ENCODE data around the gene NCR2.

NCR2 gene

GRCh38 chr6:41352396-41352795 is 17.0 kb downstream of the NCR2 start:
- Histone ChIP-seq H3K79me1 (ENCODE audit: low read depth, low read length) (no peaks in the 10 kb centered on the region), H2AK5ac (ENCODE audit: low read depth, low read length) (no peak overlapping the region), H2BK12ac (ENCODE audit: low read length) (no peak overlapping the region), H2BK15ac (ENCODE audit: low read length) (no peak overlapping the region), H4K8ac (ENCODE audit: low read depth, low read length) (no peak overlapping the region), H3K27me3 (ENCODE audit: control insufficient read depth in 3 of 3, insufficient read depth in 3 of 3, low read depth in 1 of 3, low read length in 3 of 3) (peaks cover 0 to 3% (median 2%) of the 10 kb centered on the region in 3 experiments), H3K18ac (ENCODE audit: low read length) (no peak overlapping the region), H2BK120ac (ENCODE audit: low read depth, low read length) (no peak overlapping the region), H3K27ac (replicated peaks; ENCODE audit: low read length) (no peak overlapping the region), H3K14ac (ENCODE audit: low read length) (no peak overlapping the region), H2BK5ac (ENCODE audit: low read length) (no peak overlapping the region), H3K4ac (ENCODE audit: low read length) (no peak overlapping the region), H3K4me2 (ENCODE audit: insufficient read depth, low read length, poor library complexity, severe bottlenecking) (no peak overlapping the region), H3K4me3 (ENCODE audit: low read length in 2 of 2) (no peak overlapping the region), H4K91ac (ENCODE audit: low read depth, low read length, poor library complexity) (no peak overlapping the region), H3K36me3 (replicated peaks in 1 of 2; ENCODE audit: control insufficient read depth in 2 of 2, insufficient read depth in 2 of 2, low read length in 2 of 2) (no peaks in the 10 kb centered on the region), H3K23ac (ENCODE audit: low read depth, low read length, poor library complexity) (no peak overlapping the region), H3K9ac (ENCODE audit: low read depth, low read length, poor library complexity) (no peak overlapping the region), H3K9me3 (replicated peaks in 1 of 2; ENCODE audit: control insufficient read depth in 2 of 2, insufficient read depth in 1 of 2, low read depth in 1 of 2, low read length in 2 of 2) (peaks cover 2 to 5% of the 10 kb centered on the region in 2 donors), H3K4me1 (ENCODE audit: control insufficient read depth in 2 of 2, insufficient read depth in 1 of 2, low read depth in 1 of 2, low read length in 2 of 2) (no peaks in the 10 kb centered on the region), H2AFZ (ENCODE audit: low read length) (no peak overlapping the region)
- no CpG with 5 or more reads among the region's 3 CpGs for WGBS, 2 donors (ENCODE audit: extremely low coverage in 2 of 2, insufficient read length in 2 of 2, insufficient replicate concordance in 1 of 2)
- no peak for DNase-seq (ENCODE audit: low spot score)

- Histone ChIP-seq H3K4me1 (ENCODE audit: control insufficient read depth in 2 of 2, insufficient read depth in 1 of 2, low read depth in 1 of 2, low read length in 2 of 2) (no peaks in the 10 kb centered on the region), H3K9me3 (replicated peaks in 1 of 2; ENCODE audit: control insufficient read depth in 2 of 2, insufficient read depth in 1 of 2, low read depth in 1 of 2, low read length in 2 of 2) (peaks cover 2 to 5% of the 10 kb centered on the region in 2 donors), H2BK120ac (ENCODE audit: low read depth, low read length) (no peak overlapping the region), H3K4me2 (ENCODE audit: insufficient read depth, low read length, poor library complexity, severe bottlenecking) (no peak overlapping the region), H3K36me3 (replicated peaks in 1 of 2; ENCODE audit: control insufficient read depth in 2 of 2, insufficient read depth in 2 of 2, low read length in 2 of 2) (no peaks in the 10 kb centered on the region), H2BK15ac (ENCODE audit: low read length) (no peak overlapping the region), H4K91ac (ENCODE audit: low read depth, low read length, poor library complexity) (no peak overlapping the region), H2AK5ac (ENCODE audit: low read depth, low read length) (no peak overlapping the region), H3K14ac (ENCODE audit: low read length) (no peak overlapping the region), H3K27ac (replicated peaks; ENCODE audit: low read length) (no peak overlapping the region), H3K4me3 (ENCODE audit: low read length in 2 of 2) (no peak overlapping the region), H3K9ac (ENCODE audit: low read depth, low read length, poor library complexity) (no peak overlapping the region), H3K23ac (ENCODE audit: low read depth, low read length, poor library complexity) (peak overlapping the region; percentile 61), H2BK12ac (ENCODE audit: low read length) (no peak overlapping the region), H3K18ac (ENCODE audit: low read length) (peak overlapping the region; percentile 77), H3K4ac (ENCODE audit: low read length) (no peak overlapping the region), H3K27me3 (ENCODE audit: control insufficient read depth in 3 of 3, insufficient read depth in 3 of 3, low read depth in 1 of 3, low read length in 3 of 3) (peaks cover 0 to 3% (median 2%) of the 10 kb centered on the region in 3 experiments), H4K8ac (ENCODE audit: low read depth, low read length) (no peak overlapping the region), H3K79me1 (ENCODE audit: low read depth, low read length) (no peaks in the 10 kb centered on the region), H2BK5ac (ENCODE audit: low read length) (peak overlapping the region; percentile 68), H2AFZ (ENCODE audit: low read length) (no peak overlapping the region)
- WGBS, 2 donors (ENCODE audit: extremely low coverage in 2 of 2, insufficient read length in 2 of 2, insufficient replicate concordance in 1 of 2): no CpG with 5 or more reads among the region's 3 CpGs
- DNase-seq (ENCODE audit: low spot score): no peak
Measured at GRCh38 chr6:41352907-41353306, 17.5 kb downstream of the NCR2 start.

DNA sequence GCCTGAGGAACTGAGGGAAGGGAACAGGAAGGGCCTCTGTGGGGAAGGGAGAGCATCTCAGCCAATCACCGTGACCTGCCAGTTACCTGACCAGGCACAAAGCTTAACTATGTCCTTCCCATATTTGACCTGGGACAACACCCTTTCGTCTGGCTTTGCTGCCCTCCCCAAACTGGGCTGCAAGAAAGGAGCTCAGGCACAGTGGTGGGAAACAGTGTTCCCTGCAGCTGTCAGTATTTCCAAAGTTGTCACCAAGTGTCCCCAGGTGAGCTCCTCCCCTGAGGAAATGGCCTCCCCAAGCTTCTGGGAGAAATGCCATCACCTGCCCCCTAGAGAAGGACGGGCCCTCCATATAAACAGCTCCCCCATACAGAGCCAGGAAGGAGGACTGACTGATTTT is 17.9 kb downstream of the NCR2 start:
- no CpG with 5 or more reads among the region's 3 CpGs for WGBS, 2 donors (ENCODE audit: extremely low coverage in 2 of 2, insufficient read length in 2 of 2, insufficient replicate concordance in 1 of 2)
- Histone ChIP-seq H3K9me3 (replicated peaks in 1 of 2; ENCODE audit: control insufficient read depth in 2 of 2, insufficient read depth in 1 of 2, low read depth in 1 of 2, low read length in 2 of 2) (peaks cover 2 to 5% of the 10 kb centered on the region in 2 donors), H3K4ac (ENCODE audit: low read length) (no peak overlapping the region), H3K14ac (ENCODE audit: low read length) (no peak overlapping the region), H3K9ac (ENCODE audit: low read depth, low read length, poor library complexity) (no peak overlapping the region), H2BK15ac (ENCODE audit: low read length) (no peak overlapping the region), H3K18ac (ENCODE audit: low read length) (no peak overlapping the region), H3K4me2 (ENCODE audit: insufficient read depth, low read length, poor library complexity, severe bottlenecking) (no peak overlapping the region), H3K27me3 (ENCODE audit: control insufficient read depth in 3 of 3, insufficient read depth in 3 of 3, low read depth in 1 of 3, low read length in 3 of 3) (peaks cover 0 to 3% (median 2%) of the 10 kb centered on the region in 3 experiments), H2AK5ac (ENCODE audit: low read depth, low read length) (no peak overlapping the region), H3K4me1 (ENCODE audit: control insufficient read depth in 2 of 2, insufficient read depth in 1 of 2, low read depth in 1 of 2, low read length in 2 of 2) (no peaks in the 10 kb centered on the region), H3K23ac (ENCODE audit: low read depth, low read length, poor library complexity) (no peak overlapping the region), H2BK120ac (ENCODE audit: low read depth, low read length) (no peak overlapping the region), H2BK12ac (ENCODE audit: low read length) (no peak overlapping the region), H3K4me3 (ENCODE audit: low read length in 2 of 2) (no peak overlapping the region), H2AFZ (ENCODE audit: low read length) (no peak overlapping the region), H4K91ac (ENCODE audit: low read depth, low read length, poor library complexity) (no peak overlapping the region), H2BK5ac (ENCODE audit: low read length) (peak overlapping the region; percentile 68), H4K8ac (ENCODE audit: low read depth, low read length) (no peak overlapping the region), H3K27ac (replicated peaks; ENCODE audit: low read length) (no peak overlapping the region), H3K36me3 (replicated peaks in 1 of 2; ENCODE audit: control insufficient read depth in 2 of 2, insufficient read depth in 2 of 2, low read length in 2 of 2) (no peaks in the 10 kb centered on the region), H3K79me1 (ENCODE audit: low read depth, low read length) (no peaks in the 10 kb centered on the region)
- DNase-seq (ENCODE audit: low spot score): no peak

GRCh38 chr6:41355952-41356351 is 20.5 kb downstream of the NCR2 start:
- Histone ChIP-seq H3K18ac (ENCODE audit: low read length) (no peak overlapping the region), H4K91ac (ENCODE audit: low read depth, low read length, poor library complexity) (no peak overlapping the region), H4K8ac (ENCODE audit: low read depth, low read length) (no peak overlapping the region), H2AK5ac (ENCODE audit: low read depth, low read length) (no peak overlapping the region), H3K27ac (replicated peaks; ENCODE audit: low read length) (no peak overlapping the region), H3K4ac (ENCODE audit: low read length) (no peak overlapping the region), H2BK15ac (ENCODE audit: low read length) (no peak overlapping the region), H3K36me3 (replicated peaks in 1 of 2; ENCODE audit: control insufficient read depth in 2 of 2, insufficient read depth in 2 of 2, low read length in 2 of 2) (no peaks in the 10 kb centered on the region), H3K4me2 (ENCODE audit: insufficient read depth, low read length, poor library complexity, severe bottlenecking) (no peak overlapping the region), H3K4me1 (ENCODE audit: control insufficient read depth in 2 of 2, insufficient read depth in 1 of 2, low read depth in 1 of 2, low read length in 2 of 2) (no peaks in the 10 kb centered on the region), H3K4me3 (ENCODE audit: low read length in 2 of 2) (no peak overlapping the region), H3K23ac (ENCODE audit: low read depth, low read length, poor library complexity) (no peak overlapping the region), H2AFZ (ENCODE audit: low read length) (no peak overlapping the region), H3K14ac (ENCODE audit: low read length) (no peak overlapping the region), H3K79me1 (ENCODE audit: low read depth, low read length) (no peaks in the 10 kb centered on the region), H2BK120ac (ENCODE audit: low read depth, low read length) (no peak overlapping the region), H2BK12ac (ENCODE audit: low read length) (no peak overlapping the region), H2BK5ac (ENCODE audit: low read length) (no peak overlapping the region), H3K27me3 (ENCODE audit: control insufficient read depth in 3 of 3, insufficient read depth in 3 of 3, low read depth in 1 of 3, low read length in 3 of 3) (peaks cover 0 to 10% (median 3%) of the 10 kb centered on the region in 3 experiments), H3K9ac (ENCODE audit: low read depth, low read length, poor library complexity) (no peak overlapping the region), H3K9me3 (replicated peaks in 1 of 2; ENCODE audit: control insufficient read depth in 2 of 2, insufficient read depth in 1 of 2, low read depth in 1 of 2, low read length in 2 of 2) (no peaks in the 10 kb centered on the region)
- DNase-seq (ENCODE audit: low spot score): no peak
- WGBS, 2 donors (ENCODE audit: extremely low coverage in 2 of 2, insufficient read length in 2 of 2, insufficient replicate concordance in 1 of 2): no CpG with 5 or more reads among the region's 4 CpGs

All from neuronal stem cell (in vitro differentiated cells).